NK-92 (cell line): ENCODE data around the gene CNOT6.

Experiments
- DNase-seq: peaks from one replicate; lab custom pipeline; 2025; ENCODE audit not compliant: unreplicated experiment; lab: John Stamatoyannopoulos, UW

CNOT6 gene

DNA sequence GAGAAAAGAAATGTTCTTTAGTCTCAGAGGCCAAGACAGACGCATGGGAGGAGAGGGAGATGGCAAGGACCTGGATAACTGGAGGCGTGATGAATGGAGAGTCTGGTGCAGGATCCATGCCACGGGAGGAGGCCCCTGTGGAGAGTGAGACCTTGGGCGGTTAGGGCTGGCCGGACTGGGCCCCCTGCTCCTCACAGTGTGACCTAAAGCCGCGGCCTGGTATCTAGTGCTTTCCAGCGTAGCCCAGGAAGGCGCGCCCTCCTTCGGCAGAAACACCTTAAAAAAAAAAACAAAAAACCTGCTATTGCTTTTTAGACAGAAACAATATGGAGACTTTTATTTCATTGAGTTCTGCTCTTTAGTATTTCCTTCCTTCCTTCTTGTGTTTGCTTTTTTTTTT is 64.1 kb downstream of the CNOT6 start:
- no peak for DNase-seq

DNA sequence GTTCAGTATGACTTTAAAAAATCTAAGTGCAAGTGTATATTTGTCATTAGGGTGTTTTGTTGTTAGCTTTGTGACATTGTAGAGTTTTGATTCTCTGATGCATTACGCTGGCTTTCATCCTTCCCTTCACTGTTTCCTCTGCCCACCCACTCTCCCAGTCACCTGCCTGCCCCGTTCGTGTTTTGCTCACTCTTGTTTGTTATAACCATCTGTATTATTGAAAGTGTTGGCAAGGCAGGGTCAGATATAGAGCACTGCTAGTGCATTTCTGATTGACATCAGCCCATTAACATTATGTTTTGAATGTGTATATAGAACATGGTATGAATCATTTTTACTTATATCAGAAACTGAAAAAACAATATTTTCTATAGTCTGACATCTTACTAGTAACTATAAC is 69.8 kb downstream of the CNOT6 start:
- no peak for DNase-seq

DNA sequence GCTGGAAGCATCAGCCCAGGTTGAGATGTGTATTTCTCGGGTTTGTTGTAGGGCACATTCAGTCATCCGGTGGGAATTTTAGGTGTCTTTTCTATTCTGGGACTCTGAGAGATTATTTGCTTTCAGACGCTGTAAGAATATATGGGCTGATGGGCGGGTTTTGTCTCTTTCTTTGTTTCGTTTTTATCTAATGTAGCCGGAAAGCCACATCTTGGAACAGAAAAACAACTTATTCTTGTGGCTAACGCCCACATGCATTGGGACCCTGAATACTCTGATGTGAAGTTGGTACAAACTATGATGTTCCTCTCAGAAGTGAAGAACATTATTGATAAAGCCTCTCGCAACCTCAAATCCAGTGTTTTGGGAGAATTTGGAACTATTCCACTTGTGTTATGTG is 74.7 kb downstream of the CNOT6 start:
- DNase-seq, result no peak

DNA sequence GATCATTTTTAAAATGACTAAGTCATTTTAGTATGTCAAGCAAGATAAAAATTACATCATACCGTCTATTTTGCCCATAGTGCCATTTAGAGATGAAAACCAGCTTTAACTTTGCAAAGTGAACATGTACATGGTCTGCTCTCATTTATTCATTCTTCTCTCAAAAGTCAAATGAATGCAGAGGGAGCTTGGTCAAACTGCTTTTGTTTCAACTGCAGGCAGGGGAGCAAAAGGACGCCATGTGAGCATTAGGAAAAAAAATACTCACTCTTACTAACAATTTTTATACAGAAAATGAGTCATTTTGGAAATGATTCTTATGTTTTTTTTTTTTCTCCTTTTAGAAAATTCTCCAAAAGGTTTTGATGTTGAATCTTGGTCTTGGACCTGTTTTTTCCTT is 81.4 kb downstream of the CNOT6 start:
- DNase-seq, result no peak

DNA sequence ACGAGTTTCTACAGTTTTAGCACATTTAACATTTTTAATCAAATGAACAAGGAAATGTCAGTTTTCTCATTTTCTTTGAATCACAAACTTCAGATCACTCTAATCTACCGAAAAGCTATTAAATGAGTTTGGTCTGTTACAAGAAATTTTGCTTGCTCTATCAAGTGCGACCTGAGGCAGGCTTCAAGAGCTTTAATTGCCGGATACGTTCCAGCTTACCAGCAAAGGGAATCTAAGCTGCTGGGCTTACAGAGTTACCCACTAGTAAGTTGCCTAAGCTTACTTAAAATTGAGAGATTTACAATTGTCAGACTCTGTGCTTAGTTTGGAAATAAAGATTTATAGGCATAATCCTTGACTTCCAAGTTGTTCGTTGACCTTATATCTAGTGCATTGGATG is 86.5 kb downstream of the CNOT6 start:
- DNase-seq, result no peak

DNA sequence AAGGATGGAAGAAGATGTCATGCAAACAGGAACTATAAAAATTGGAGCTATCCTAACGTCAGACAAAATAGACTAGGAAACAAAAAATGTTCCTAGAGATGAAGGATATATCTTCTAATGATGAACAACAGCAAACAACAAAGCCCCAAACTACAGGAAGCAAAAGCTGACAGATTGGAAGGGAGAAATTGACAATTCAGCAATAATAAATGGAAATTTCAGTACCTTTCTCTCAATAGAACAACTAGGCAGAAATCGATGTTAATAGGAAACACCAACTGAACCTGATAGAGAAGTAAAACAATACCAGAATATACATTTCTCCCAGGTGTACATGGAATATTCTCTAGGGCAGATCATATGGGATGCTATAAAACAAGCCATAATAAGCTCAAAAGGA is 89.6 kb downstream of the CNOT6 start:
- no peak for DNase-seq

DNA sequence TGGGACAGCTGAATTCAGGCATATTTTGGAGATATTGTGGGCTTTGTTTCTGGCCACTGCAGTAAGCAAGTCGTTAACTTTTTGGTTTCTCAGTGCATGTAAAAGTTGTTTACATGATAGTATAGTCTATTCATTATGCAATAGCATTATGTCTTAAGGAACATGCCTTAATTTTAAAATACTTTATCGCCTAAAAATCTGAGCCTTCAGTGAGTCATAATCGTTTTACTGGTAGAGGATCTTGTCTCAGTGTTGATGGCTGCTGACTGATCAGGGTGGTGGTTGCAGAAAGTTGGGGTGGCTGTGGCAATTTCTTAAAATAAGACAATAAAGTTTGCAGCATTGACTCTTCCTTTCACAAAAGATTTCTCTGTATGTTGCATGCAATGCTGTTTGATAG is 92.0 kb downstream of the CNOT6 start:
- DNase-seq, result no peak

DNA sequence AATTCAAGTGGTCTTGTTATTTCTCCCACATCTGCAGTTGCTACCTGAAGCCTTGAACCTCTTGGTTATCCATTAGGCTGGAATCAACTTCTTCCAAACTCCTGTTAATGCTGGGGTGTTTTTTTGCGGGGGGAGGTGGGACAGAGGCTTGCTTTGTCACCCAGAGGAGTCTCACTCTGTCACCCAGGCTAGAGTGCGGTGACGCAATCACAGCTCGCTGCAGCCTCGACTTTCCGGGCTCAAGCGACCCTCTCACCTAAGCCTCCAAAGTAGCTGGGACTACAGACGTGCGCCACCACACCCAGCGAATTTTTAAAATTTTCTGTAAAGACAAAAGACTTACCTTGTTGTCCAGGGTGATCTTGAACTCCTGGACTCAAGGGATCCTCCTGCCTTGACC is 92.7 kb downstream of the CNOT6 start:
- DNase-seq, result no peak

DNA sequence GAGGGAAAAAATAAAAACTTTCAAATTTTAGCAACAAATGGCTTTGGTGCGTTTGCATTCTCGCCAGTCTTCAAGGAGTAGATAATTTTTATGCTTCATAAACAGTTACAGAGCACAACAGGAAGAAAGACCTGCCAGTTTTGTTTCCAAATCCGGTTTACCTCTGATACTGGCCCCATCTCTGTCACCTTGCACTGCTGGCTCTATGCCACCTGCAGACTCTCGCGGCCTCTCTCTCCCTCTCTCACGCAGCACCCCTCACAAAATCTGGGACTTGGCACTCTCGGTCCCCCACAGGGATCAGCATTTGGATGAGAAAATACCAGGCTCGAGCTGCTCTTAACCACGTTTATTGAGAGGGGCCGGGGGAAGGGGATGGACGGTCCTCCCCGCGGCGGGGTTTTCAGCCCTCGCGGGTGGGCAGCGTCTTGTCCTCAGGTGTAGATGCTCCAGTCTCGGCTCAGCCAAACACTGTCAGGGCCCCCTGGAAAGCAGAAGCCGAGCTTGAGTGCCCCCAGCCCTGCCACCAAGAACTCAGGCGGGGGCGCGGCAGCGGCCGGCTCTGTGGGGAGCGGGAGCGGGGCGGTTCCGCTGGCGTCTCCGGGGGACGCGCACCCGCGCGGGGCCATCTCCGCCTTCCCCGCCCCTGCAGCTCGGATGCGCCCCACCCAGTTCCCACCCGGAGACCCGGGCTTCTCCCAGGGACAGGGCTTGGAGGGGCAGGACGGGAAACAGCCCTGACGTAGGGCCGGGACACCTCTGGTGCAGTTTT is 95.8 kb downstream of the CNOT6 start:
- no peak for DNase-seq

DNA sequence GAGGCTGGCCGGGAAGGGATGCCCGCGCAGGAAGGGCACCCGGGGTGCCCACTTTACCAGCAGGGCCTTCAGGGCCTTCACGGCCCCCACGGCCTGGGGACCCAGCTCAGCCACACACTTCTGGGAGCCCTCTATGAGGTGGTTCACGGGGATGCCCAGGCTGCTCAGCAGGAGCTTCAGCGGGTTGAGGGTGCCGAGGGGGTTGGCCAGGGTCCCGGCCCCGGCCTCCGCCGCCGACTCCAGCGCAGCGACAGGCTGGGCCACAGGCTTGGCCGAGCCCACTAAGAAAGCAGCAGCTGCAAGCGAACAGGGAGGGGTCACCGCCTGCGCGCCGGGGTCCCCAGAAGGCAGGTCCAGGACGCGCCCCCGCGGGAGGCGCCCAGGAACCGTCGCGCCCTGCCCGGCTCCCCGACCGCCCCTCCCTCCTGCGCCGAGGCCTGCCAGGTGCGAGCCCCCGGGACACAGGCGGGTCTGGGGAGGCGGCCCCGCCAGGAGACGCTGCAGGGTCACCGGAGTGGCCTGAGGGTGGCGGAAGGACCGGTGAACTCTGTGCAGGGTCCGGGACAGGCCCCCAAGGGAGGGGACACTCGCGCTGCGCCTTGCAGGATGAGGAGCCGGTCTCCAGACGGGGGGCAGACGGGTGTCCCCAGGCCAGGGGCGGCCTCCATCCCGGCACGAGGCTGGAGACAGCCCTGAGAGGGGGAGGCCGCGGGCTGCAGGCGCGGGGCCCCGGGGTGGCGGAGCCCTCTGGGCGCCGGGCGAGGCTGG is 96.5 kb downstream of the CNOT6 start:
- no peak for DNase-seq

DNA sequence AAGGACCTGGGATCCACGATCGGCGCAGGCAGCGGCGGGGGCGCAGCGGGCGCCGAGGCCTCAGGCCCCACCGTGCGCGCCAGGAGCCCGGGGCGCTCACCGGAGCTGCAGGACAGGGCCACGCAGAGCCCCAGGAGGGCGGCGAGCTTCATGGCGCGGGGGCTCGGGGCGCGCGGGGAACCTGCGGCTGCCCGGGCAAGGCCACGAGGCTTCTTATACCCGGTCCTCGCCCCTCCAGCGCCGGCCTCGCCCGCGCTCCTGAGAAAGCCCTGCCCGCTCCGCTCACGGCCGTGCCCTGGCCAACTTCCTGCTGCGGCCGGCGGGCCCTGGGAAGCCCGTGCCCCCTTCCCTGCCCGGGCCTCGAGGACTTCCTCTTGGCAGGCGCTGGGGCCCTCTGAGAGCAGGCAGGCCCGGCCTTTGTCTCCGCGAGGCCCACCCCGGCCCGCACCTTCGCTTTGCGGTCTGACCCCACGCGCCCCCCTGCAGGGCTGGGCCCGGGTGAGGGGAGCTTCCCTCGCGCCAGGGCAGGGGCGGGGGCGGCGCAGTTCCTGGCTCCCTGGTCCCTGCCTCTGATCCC is 97.2 kb downstream of the CNOT6 start, which contains the start of gene SCGB3A1:
Gene SCGB3A1, minus strand, starts transcription at position 189 of the 577 bp plus-strand sequence. Its CDS starts 37 bp downstream, at position 152.
- DNase-seq, result no peak

DNA sequence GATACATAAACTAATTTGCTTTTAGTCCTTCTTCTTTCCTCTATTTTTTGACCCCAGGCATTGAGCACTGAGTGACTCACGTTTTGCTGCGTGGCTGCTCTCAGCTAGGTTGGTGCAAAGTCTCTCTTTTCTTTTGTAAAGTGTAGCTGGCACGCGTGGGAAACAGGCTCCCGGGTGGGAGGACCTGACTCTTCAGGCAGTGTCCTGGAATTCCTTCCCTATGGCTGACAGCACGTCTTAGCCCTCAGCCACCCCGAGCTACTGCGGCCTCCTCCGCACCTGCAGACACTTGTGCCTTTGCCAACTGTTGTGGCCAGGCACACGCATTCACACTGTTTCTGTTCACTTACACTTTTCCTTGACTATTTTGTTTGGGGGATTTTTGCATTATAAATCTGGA is 98.0 kb downstream of the CNOT6 start:
- DNase-seq, result no peak

DNA sequence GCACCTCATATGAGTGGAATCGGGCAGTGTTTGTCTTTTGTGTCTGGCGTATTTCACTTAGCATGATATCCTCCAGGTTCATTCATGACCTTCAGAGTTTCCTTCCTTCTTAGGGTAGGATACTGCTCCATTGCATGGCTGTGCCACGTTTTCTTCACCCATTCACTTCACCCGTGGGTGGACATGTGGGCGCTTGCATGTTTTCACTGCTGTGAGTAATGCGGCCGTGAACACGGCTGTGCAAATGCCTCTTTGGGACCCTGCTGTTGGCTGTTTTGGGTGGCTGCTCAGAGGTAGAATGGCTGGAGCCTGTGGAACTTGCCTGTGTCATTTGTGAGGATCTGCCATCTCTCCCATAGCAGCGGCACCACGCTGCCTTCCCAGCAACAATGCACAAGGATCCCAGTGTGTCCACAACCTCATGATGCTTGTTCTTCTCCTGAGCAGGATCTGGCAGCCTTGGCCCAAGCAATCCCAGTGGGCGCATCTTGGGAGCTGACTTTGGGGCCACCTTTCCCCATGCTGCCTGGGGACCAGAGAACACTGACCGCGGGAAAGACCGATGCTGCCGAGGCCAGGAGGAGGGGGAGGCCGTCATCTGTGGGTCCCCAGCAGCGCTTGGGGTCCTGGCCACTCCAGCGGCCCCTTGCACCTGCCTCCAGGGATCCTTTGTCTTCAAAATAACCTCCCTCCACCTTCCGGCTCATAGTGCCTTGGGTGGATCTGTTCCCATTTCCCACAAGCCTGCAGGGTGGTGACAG is 99.4 kb downstream of the CNOT6 start:
- no peak for DNase-seq

DNA sequence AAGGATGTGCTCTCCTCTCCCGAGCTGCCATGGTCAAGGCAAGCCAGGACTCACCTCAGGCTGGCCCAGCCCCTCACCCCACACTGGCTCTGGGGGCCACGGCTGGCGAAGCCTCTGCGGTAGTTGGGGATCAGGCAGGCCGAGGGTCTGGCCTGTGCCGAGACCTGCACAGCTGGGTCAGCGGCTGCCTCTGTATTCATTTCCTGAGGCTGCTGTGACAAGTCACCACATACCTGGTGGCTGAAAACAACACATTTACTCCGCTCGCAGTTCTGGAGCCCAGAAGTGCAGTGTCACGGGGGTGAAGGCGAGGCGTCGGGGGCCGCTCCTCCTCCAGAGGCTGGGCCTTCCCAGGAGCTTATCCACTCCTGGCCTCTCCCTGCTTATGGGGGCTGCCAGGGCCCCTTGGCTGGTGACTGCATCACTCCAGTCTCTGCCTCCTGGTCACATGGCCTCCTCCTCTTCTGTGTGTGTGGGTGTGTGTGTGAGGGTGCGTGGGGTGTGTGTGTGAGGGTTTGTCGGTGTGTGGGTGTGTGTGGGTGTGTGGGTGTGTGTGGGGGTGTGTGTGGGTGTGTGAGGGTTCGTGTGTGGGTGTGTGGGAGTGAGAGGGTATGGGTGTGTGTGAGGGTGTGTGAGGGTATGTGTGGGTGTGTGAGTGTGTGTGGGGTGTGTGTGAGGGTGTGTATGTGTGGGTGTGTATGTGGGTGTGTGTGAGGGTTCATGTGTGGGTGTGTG is 100.3 kb downstream of the CNOT6 start:
- no peak for DNase-seq

DNA sequence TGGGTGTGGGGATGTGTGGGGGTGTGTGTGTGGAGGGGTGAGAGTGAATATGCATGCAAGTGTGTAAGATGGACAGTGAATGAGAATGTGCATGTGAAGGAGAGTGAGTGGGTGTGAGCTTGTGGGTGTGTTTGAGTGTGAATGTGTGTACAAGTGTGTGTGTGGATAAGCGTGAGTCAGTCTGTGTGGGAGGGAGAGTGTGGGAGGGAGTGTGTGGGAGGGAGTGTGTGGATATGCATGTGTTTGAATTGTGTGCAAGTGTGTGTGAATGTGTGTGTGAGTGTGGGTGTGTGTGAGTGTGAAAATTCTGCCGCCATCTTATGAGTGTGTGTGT is 100.8 kb downstream of the CNOT6 start:
- DNase-seq, result no peak

DNA sequence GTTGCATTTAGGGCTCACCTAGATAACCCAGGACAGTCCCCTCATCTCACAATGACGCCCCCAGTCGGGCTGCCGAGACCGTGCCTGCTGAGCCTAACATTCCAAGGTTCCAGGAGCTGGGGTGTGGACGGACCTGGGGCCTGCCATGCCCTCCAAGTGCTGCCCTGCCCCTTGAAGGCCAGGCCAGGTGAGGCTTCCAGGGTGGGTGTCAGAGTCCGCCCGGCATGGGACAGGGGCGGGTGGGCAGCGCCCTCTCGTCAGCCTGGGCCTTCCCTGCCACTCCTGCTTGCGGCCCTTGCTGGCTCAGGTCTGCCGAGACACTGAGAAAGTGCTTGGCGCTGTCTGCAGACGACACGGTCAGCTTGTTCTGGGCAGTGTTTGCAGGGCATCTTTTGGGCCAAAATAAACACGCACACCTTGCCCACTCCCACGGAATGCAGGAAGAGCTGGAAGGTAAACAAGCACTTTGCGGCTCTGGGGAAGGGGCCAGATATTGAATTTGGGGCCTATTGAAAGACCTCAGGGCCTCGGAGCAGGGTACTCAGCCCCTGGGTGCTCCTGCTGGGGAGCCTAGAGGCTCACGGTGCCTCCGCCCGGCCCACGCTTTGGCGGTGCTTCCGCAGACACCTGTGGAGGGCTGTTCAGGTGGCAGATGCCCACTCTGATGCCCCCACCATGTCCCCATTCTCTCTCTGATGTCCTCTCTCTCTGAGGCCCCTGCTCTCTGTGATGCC is 101.4 kb downstream of the CNOT6 start:
- no peak for DNase-seq

DNA sequence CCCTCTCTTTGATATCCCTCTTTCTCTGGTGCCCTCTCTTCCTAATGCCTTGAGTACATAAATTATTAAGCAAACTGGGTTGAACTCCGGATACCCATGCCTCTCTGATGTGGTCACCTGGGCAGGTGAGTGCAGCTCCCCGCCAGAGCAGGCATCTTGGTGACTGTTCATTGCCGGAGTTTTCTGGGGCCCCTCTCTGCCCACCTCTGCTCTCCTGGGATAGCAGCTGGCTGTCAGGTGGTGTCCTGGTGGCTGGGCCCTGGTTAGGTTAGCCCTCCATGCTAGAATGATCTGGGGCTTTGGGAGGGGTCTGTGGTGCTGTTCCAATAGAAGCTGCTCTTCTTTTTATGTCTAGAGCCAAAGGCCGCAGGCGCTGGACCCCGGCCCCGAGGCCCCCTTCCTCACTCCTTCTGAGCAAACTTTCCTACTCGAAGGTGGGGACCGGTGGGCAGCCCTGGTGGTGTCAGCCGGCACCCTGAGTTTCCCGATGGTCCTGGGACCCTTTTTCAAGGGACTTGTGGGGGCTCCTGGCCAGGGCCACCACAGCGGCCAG is 102.0 kb downstream of the CNOT6 start:
- DNase-seq, result no peak

DNA sequence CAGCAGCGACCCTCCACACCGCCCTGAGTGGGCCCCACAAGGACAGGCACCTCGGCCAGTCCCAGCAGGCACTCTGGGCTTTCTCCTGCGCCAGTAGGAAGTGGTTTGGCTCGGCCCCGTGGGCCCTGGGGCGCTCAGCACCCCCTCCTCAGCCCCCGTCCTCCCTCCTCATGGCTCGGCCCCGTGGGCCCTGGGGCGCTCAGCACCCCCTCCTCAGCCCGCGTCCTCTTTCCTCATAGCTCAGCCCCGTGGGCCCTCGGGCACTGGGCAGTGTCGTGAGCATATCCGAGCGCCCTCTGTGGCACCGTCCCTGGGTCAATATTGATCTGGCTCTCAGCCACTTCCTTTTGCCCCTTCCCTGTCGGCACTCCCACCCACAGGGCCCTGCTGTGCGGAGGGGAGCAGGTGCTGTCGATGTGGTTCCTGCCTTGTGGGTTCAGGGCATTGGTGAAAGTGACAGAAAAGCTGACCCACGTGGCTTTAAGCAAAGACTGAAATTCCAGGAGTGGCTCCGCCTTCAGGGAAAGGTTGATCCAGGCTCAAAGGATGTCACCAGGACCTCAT is 102.6 kb downstream of the CNOT6 start:
- no peak for DNase-seq

DNA sequence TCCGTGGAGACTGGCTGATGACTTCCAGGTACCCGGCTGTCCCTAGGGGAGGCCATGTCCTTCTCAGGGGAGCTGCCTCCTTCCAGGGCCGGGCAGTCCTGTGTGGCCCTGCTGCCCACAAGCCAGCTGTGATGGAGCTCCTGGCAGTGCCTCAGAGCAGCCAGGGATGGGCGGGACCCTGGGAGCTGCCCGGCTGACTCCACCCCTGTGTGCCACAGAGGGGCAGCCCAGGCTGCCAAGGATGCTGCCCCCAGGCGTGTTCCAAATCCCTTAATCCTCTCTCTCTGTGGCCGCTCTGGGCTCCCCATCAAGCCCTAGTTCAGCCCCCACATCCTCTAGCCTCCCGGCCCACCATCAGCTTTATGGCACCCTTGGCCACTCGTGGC is 104.1 kb downstream of the CNOT6 start:
- no peak for DNase-seq
